Keratinocyte (primary cell): ENCODE data around the gene PYGM.

Experiments
- CTCF ChIP-seq, 3 experiments: IDR thresholded peaks in 1 of 3; conservative IDR thresholded peaks in 1 of 3; optimal IDR thresholded peaks in 1 of 3; 2 replicates in 2 of 3; 3 replicates in 1 of 3; pipeline versions ENCODE3 to v1.5.1; 2011; ENCODE audit warnings: low read length in 3 of 3, mild to moderate bottlenecking in 3 of 3, moderate library complexity in 2 of 3, control low read depth in 1 of 3, inconsistent platforms in 1 of 3; ENCODE audit not compliant: insufficient read depth in 2 of 3; ENCODE audit errors: extremely low read depth in 1 of 3
- EZH2 ChIP-seq: IDR thresholded peaks from one replicate; pipeline ENCODE4 v1.6.1; 2012; ENCODE audit warnings: inconsistent platforms, mild to moderate bottlenecking, low read length, moderate library complexity

- TF ChIP-seq CTCF (optimal IDR thresholded peaks at IDR 0.05 in 1 of 3, IDR thresholded peaks at IDR 0.05 in 1 of 3, conservative IDR thresholded peaks at IDR 0.05 in 1 of 3; ENCODE audit: extremely low read depth in 1 of 3, insufficient read depth in 2 of 3, low read length in 3 of 3) = peak in 1 of 3 experiments; percentile 25
- TF ChIP-seq EZH2 = no peak
These were observed 44.8 kb upstream of the PYGM start for GRCh38 chr11:64804346-64805210.
